HCT116 (cell line): ENCODE data around the gene FAM219A. TPM values are rescaled to one million over a fixed set of nuclear protein-coding genes. Genes with fewer than 3 reads are reported as not detected.

ENCODE experiments used
- ATAC-seq: fragments of 200-7000 bp; cut with Tn5 transposase; 2 replicates; pipeline ENCODE4 v1.9.1; 2020; ENCODE audit warnings: mild to moderate bottlenecking, moderate library complexity
- BruUV-seq: library from RNA; stranded (reverse); fragments of 400-500 nt; replicated peaks from 2 replicates; lab custom pipeline; 2021; lab: Mats Ljungman, UMichigan
- CTCF ChIA-PET: fragments of 300-600 bp; sonication (Branson Sonifier 250); formaldehyde crosslinking; loops from one replicate; lab custom pipeline; 2021; ENCODE audit warnings: antibody characterized with exemption; lab: Charles Lee
- POLR2A ChIA-PET: fragments of 300-600, 350-600 bp; sonication (Branson Sonifier 250); formaldehyde crosslinking; loops from one replicate; lab custom pipeline; 2021; ENCODE audit warnings: antibody characterized with exemption; lab: Charles Lee
- RAD21 ChIA-PET, 2 experiments: fragments of 300-600 bp; sonication (Branson Sonifier 250); formaldehyde crosslinking; loops; one replicate each; lab custom pipeline; 2023; ENCODE audit warnings: low total read pairs in 2 of 2; ENCODE audit not compliant: uncharacterized antibody in 2 of 2, unreplicated experiment in 2 of 2, low non-redundant PET in 1 of 2; lab: Charles Lee
- DNase-seq: peaks from one replicate; pipeline ENCODE4 v3.0.0-alpha.2; 2010; ENCODE audit warnings: low read depth, low spot score
- H2AFZ ChIP-seq: fragments of 200-600 bp; shearing (Covaris generic), sonication (generic); 2 replicates; pipeline ENCODE4 v1.6.1; 2017; ENCODE audit warnings: low read depth, mixed run types, mixed read lengths, antibody characterized with exemption, low read length; ENCODE audit not compliant: poor library complexity, severe bottlenecking
- H3K27ac ChIP-seq: 2 replicates; pipeline ENCODE4 v1.5.1; 2012; ENCODE audit warnings: low read depth, low read length
- H3K27me3 ChIP-seq: fragments of 200-600 bp; sonication (generic); 2 replicates; pipeline ENCODE4 v1.6.1; 2016; ENCODE audit warnings: mixed run types, low read length, mixed read lengths; ENCODE audit not compliant: insufficient read depth
- H3K36me3 ChIP-seq, 2 experiments: fragments of 200-500 bp in 1 of 2; fragments of 200-600 bp in 1 of 2; sonication (Bioruptor generic) in 1 of 2; sonication (generic) in 1 of 2; 2 replicates each; pipeline versions ENCODE4 v1.5.1 to v1.6.1; 2014 to 2016; ENCODE audit warnings: low read length in 2 of 2, inconsistent platforms in 1 of 2, mixed read lengths in 1 of 2, mixed run types in 1 of 2; ENCODE audit not compliant: insufficient read depth in 2 of 2, control insufficient read depth in 1 of 2
- H3K4me1 ChIP-seq, 2 experiments: fragments of 200-600 bp in 1 of 2; sonication (generic) in 1 of 2; 2 replicates each; pipeline versions ENCODE4 v1.5.1 to v1.6.1; 2012 to 2017; ENCODE audit warnings: low read length in 2 of 2, inconsistent platforms in 1 of 2, mild to moderate bottlenecking in 1 of 2, mixed read lengths in 1 of 2, mixed run types in 1 of 2, moderate library complexity in 1 of 2; ENCODE audit not compliant: insufficient read depth in 2 of 2, control insufficient read depth in 1 of 2
- H3K4me2 ChIP-seq: fragments of 200-600 bp; sonication (generic); 2 replicates; pipeline ENCODE4 v1.6.1; 2017; ENCODE audit warnings: mixed run types, low read length, mixed read lengths
- H3K4me3 ChIP-seq, 2 experiments: fragments of 200-600 bp in 1 of 2; sonication (generic) in 1 of 2; replicated peaks in 1 of 2; 2 replicates each; pipeline ENCODE4 v1.5.1; 2011 to 2016; ENCODE audit warnings: low read length in 2 of 2, control low read depth in 1 of 2, low read depth in 1 of 2, mild to moderate bottlenecking in 1 of 2, mixed read lengths in 1 of 2, mixed run types in 1 of 2
- H3K79me2 ChIP-seq: fragments of 200-600 bp; sonication (generic); 2 replicates; pipeline ENCODE4 v1.6.1; 2017; ENCODE audit warnings: mild to moderate bottlenecking, mixed run types, low read length, moderate library complexity, mixed read lengths; ENCODE audit not compliant: insufficient read depth
- H3K9ac ChIP-seq: fragments of 200-600 bp; sonication (generic); 2 replicates; pipeline ENCODE4 v1.6.1; 2016; ENCODE audit warnings: low read length, mixed read lengths
- H3K9me2 ChIP-seq: fragments of 200-600 bp; sonication (generic), shearing (Covaris generic); 2 replicates; pipeline ENCODE4 v1.6.1; 2017; ENCODE audit warnings: mixed run types, mild to moderate bottlenecking, moderate library complexity; ENCODE audit not compliant: insufficient read depth
- H3K9me3 ChIP-seq, 2 experiments: fragments of 200-500 bp in 1 of 2; fragments of 200-600 bp in 1 of 2; sonication (Bioruptor generic) in 1 of 2; sonication (generic) in 1 of 2; 2 replicates each; pipeline ENCODE4 v1.6.1; 2014 to 2017; ENCODE audit warnings: low read length in 2 of 2, mixed read lengths in 2 of 2, inconsistent platforms in 1 of 2, low read depth in 1 of 2, mild to moderate bottlenecking in 1 of 2, mixed run types in 1 of 2, moderate library complexity in 1 of 2; ENCODE audit not compliant: control insufficient read depth in 1 of 2, insufficient read depth in 1 of 2
- H4K20me1 ChIP-seq: fragments of 200-600 bp; sonication (generic), shearing (Covaris generic); 2 replicates; pipeline ENCODE4 v1.6.1; 2017; ENCODE audit warnings: mixed run types, mild to moderate bottlenecking, moderate library complexity; ENCODE audit not compliant: insufficient read depth
- ATF3 ChIP-seq: IDR thresholded peaks from 2 replicates; pipeline ENCODE4 v1.6.1; 2012
- CEBPB ChIP-seq: IDR thresholded peaks from 2 replicates; pipeline ENCODE4 v1.6.1; 2012; ENCODE audit warnings: low read depth
- EGR1 ChIP-seq: IDR thresholded peaks from 2 replicates; pipeline ENCODE4 v1.6.1; 2012; ENCODE audit warnings: low read depth
- ELF1 ChIP-seq: IDR thresholded peaks from 2 replicates; pipeline ENCODE4 v1.6.1; 2012; ENCODE audit warnings: low read depth, borderline replicate concordance
- EZH2 ChIP-seq: fragments of 200-600 bp; sonication (generic); IDR thresholded peaks from 2 replicates; pipeline ENCODE4 v1.6.1; 2017; ENCODE audit warnings: antibody characterized with exemption, mixed run types
- FOSL1 ChIP-seq: IDR thresholded peaks from 2 replicates; pipeline ENCODE4 v1.6.1; 2012; ENCODE audit warnings: low read depth
- MAX ChIP-seq: IDR thresholded peaks from 2 replicates; pipeline ENCODE4 v1.6.1; 2012
- REST ChIP-seq: IDR thresholded peaks from 2 replicates; pipeline ENCODE4 v1.6.1; 2012; ENCODE audit warnings: low read depth
- SIN3A ChIP-seq: IDR thresholded peaks from 2 replicates; pipeline ENCODE4 v1.6.1; 2012; ENCODE audit warnings: low read depth
- SP1 ChIP-seq: IDR thresholded peaks from 2 replicates; pipeline ENCODE4 v1.6.1; 2012; ENCODE audit warnings: low read depth
- SRF ChIP-seq: IDR thresholded peaks from 2 replicates; pipeline ENCODE4 v1.6.1; 2012; ENCODE audit warnings: low read depth
- TCF7L2 ChIP-seq: IDR thresholded peaks from 2 replicates; pipeline ENCODE4 v1.7.0; 2011; ENCODE audit warnings: borderline replicate concordance, inconsistent platforms; ENCODE audit not compliant: insufficient read depth, insufficient read length; ENCODE audit errors: extremely low read depth
- ZBTB33 ChIP-seq: IDR thresholded peaks from 2 replicates; pipeline ENCODE4 v1.6.1; 2011; ENCODE audit warnings: mild to moderate bottlenecking, low read length, moderate library complexity; ENCODE audit not compliant: insufficient replicate concordance; ENCODE audit errors: extremely low read depth
- ZFX ChIP-seq: fragments of 450-650 bp; IDR thresholded peaks from 2 replicates; pipeline ENCODE4 v1.6.1; 2017
- ZNF274 ChIP-seq: fragments of 200-500 bp; sonication (Bioruptor generic); IDR thresholded peaks from 2 replicates; pipeline ENCODE4 v1.6.1; 2014; ENCODE audit warnings: mild to moderate bottlenecking, low read depth, low read length, inconsistent platforms
- intact Hi-C: fragments of 100-400 bp; cut with micrococcal nuclease; formaldehyde crosslinking; loops from 2 replicates; pipeline ENCODE4 v1.10.0; 2022
- total RNA-seq: library from RNA; stranded (reverse); gene quantifications from one replicate; pipeline ENCODE4 v1.2.1, GENCODE V29; 2021; ENCODE audit not compliant: unreplicated experiment
- TF ChIP-seq, protein P1 (sequence below), 3 experiments: fragments of 200-600 bp in 1 of 3; sonication (generic) in 1 of 3; IDR thresholded peaks in 2 of 3; conservative IDR thresholded peaks in 1 of 3; 2 replicates each; pipeline ENCODE4 v1.5.1; 2012 to 2017; ENCODE audit warnings: low read depth in 2 of 3, low read length in 2 of 3, antibody characterized with exemption in 1 of 3, borderline replicate concordance in 1 of 3, control low read depth in 1 of 3, mild to moderate bottlenecking in 1 of 3, mixed read lengths in 1 of 3, mixed run types in 1 of 3, moderate library complexity in 1 of 3; ENCODE audit not compliant: insufficient read depth in 1 of 3

Gene FAM219A
- total RNA-seq, 1 experiment from 2014 or later: 13.4 TPM

GRCh38 chr9:34507556-34507955 is 49.2 kb upstream of the FAM219A start:
- TF ChIP-seq ATF3 (no peak), EGR1 (no peak), ZNF274 (no peak), REST (no peak), CEBPB (no peak), ELF1 (no peak), MAX (no peak), SP1 (no peak), ZBTB33 (no peak), SIN3A (no peak), SRF (no peak), ZFX (no peak), EZH2 (no peak), FOSL1 (no peak), TCF7L2 (no peak)
- TF ChIP-seq, protein P1, sequence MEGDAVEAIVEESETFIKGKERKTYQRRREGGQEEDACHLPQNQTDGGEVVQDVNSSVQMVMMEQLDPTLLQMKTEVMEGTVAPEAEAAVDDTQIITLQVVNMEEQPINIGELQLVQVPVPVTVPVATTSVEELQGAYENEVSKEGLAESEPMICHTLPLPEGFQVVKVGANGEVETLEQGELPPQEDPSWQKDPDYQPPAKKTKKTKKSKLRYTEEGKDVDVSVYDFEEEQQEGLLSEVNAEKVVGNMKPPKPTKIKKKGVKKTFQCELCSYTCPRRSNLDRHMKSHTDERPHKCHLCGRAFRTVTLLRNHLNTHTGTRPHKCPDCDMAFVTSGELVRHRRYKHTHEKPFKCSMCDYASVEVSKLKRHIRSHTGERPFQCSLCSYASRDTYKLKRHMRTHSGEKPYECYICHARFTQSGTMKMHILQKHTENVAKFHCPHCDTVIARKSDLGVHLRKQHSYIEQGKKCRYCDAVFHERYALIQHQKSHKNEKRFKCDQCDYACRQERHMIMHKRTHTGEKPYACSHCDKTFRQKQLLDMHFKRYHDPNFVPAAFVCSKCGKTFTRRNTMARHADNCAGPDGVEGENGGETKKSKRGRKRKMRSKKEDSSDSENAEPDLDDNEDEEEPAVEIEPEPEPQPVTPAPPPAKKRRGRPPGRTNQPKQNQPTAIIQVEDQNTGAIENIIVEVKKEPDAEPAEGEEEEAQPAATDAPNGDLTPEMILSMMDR (IDR thresholded peaks at IDR 0.05 in 2 of 3, conservative IDR thresholded peaks at IDR 0.05 in 1 of 3; ENCODE audit: borderline replicate concordance in 1 of 3, insufficient read depth in 1 of 3, low read depth in 2 of 3, low read length in 2 of 3): no peak
- TF ChIP-seq, all 23 proteins: peak for 0
- BruUV-seq: no TSS peak
- H3K4me3 ChIP-seq: no peak overlapping the region
- no peak overlapping the region for H3K9ac ChIP-seq
- CTCF ChIA-PET: no interaction called here
- H3K27ac ChIP-seq: no peak overlapping the region
- POLR2A ChIA-PET: no interaction called here
- H3K36me3 ChIP-seq: no peaks in the 10 kb centered on the region
- intact Hi-C loops: no loop called here
- H4K20me1 ChIP-seq: no peaks in the 10 kb centered on the region
- H3K79me2 ChIP-seq: no peaks in the 10 kb centered on the region
- H3K9me2 ChIP-seq: no peaks in the 10 kb centered on the region
- RAD21 ChIA-PET: no interaction called here
- H3K27me3 ChIP-seq: no peaks in the 10 kb centered on the region
- DNase-seq: no peak
- no peak overlapping the region for H2AFZ ChIP-seq
- no peak overlapping the region for H3K4me2 ChIP-seq
- peaks cover 0 to 6% of the 10 kb centered on the region in 2 experiments; a peak in 1 of 4 replicates for H3K4me1 ChIP-seq
- ATAC-seq: no peak
- H3K9me3 ChIP-seq: no peaks in the 10 kb centered on the region
